ENCODE data around the gene SLC34A3. TPM values are rescaled to one million over a fixed set of nuclear protein-coding genes. Genes with fewer than 3 reads are reported as not detected.

The SLC34A3 gene
- total and polyA plus RNA-seq, 2 of the 8 experiments (the other 6 are each of a cell fraction or from before 2014, with no cell fraction given), result 0.08 TPM; not detected in 1

DNA sequence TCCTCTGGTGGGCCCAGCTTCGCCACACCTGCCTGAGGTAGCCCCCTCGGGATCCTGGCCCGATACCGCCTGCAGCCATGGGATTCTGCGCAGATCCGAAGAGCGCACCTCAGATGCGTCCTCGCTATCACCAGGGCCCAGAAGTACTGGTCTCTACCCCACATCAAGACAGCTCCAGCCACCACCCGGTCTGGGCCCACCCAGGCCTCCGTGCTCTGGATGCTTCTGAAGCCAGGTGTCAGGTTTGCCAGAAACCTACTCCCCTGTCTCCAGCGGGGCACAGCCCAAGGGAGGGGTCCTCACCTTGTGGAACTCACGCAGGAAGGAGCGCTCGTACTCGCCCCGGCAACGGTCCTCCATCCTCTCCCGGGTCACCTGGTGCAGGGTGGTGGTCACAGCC, 44.8 kb upstream of the SLC34A3 start:
- H3K23me2 ChIP-seq (ENCODE audit: low read depth, low read length), result peaks cover 8% of the 10 kb centered on the region; the same call in 1 of the 2 replicates
- no peak overlapping the region for H3K14ac ChIP-seq (ENCODE audit: insufficient read length)
- no peak overlapping the region for H3K27ac ChIP-seq (ENCODE audit: low read depth, low read length)
- H2BK120ac ChIP-seq (replicated peaks; ENCODE audit: low read depth, low read length), result no peak overlapping the region
- H2BK20ac ChIP-seq (ENCODE audit: low read length), result no peak overlapping the region
- POLR2A ChIA-PET (ENCODE audit: partially characterized antibody), result interaction anchor here (1.5 kb wide), 1 partner anchor 15 kb away, joined by 3 read pairs; the partner anchor contains the start of gene TPRN
- no peak overlapping the region for H2BK12ac ChIP-seq (ENCODE audit: low read depth, low read length)
- H4K91ac ChIP-seq (replicated peaks; ENCODE audit: insufficient read length, low read length), result no peak overlapping the region
- no peaks in the 10 kb centered on the region; a peak in 1 of 7 replicates for H3K27me3 ChIP-seq (replicated peaks in 1 of 4; ENCODE audit: control insufficient read depth in 3 of 4, extremely low read depth in 1 of 4, insufficient read depth in 3 of 4, low read length in 3 of 4)
- H2BK5ac ChIP-seq (ENCODE audit: low read depth, low read length), result no peak overlapping the region
- H3K79me1 ChIP-seq (ENCODE audit: low read depth, low read length), result peaks cover 5% of the 10 kb centered on the region
- peaks cover 4 to 30% of the 10 kb centered on the region in 2 experiments for H4K20me1 ChIP-seq (replicated peaks in 1 of 2; ENCODE audit: control insufficient read depth in 1 of 2, insufficient read depth in 2 of 2, low read length in 2 of 2)
- no peak overlapping the region for H3K4me3 ChIP-seq (ENCODE audit: extremely low read depth in 1 of 4, insufficient read depth in 2 of 4, low read depth in 3 of 4, low read length in 4 of 4)
- H4K5ac ChIP-seq (ENCODE audit: insufficient read length, low read depth, low read length), result no peak overlapping the region
- no peak overlapping the region for H3K18ac ChIP-seq (ENCODE audit: extremely low read depth, low read length)
- H2BK15ac ChIP-seq (ENCODE audit: low read length), result no peak overlapping the region
- H3K4me1 ChIP-seq (replicated peaks in 1 of 4; ENCODE audit: control insufficient read depth in 3 of 4, insufficient read depth in 4 of 4, low read length in 3 of 4), result peaks cover 0 to 17% (median 6%) of the 10 kb centered on the region in 4 experiments; a peak in 5 of 7 replicates
- H2AFZ ChIP-seq (ENCODE audit: low read length), result no peak overlapping the region
- FAIRE-seq (no peak), DNase-seq (ENCODE audit: low read depth in 1 of 2, low spot score in 2 of 2) (no peak)
- H3K4ac ChIP-seq (replicated peaks; ENCODE audit: insufficient read length, low read depth, low read length), result no peak overlapping the region
- WGBS, 2 experiments (ENCODE audit: extremely low coverage in 1 of 2, insufficient coverage in 1 of 2, insufficient read length in 1 of 2, insufficient replicate concordance in 2 of 2, low coverage in 1 of 2, low lambda C conversion rate in 2 of 2, missing lambda C conversion rate in 1 of 2), result 90% methylated on average over 19 of the region's 19 CpGs; no CpG with 5 or more reads in 1 of the 2 experiments
- no peak overlapping the region; the same call in 1 of the 2 replicates for H4K8ac ChIP-seq (ENCODE audit: extremely low read depth, insufficient read depth, low read length)
- no peak overlapping the region for H3K9ac ChIP-seq (replicated peaks in 1 of 4; ENCODE audit: extremely low read depth in 1 of 4, low read depth in 3 of 4, low read length in 3 of 4)
- H3K9me3 ChIP-seq (ENCODE audit: insufficient read depth in 2 of 2, low read depth in 1 of 2, low read length in 1 of 2), result no peaks in the 10 kb centered on the region
- no peak overlapping the region for H3K4me2 ChIP-seq (ENCODE audit: insufficient read depth in 1 of 2, low read depth in 2 of 2, low read length in 2 of 2)
- CTCF ChIA-PET (ENCODE audit: partially characterized antibody), result interaction anchor here (5.4 to 14.0 kb wide), 2 partner anchors 10 to 43 kb away, joined by 47 to 204 read pairs; partner anchors contain the start of genes CYSRT1, RNF208, RNF224 and SLC34A3
- peaks cover 0 to 30% of the 10 kb centered on the region in 2 experiments; a peak in 2 of 4 replicates for H3K79me2 ChIP-seq (ENCODE audit: control insufficient read depth in 1 of 2, insufficient read depth in 2 of 2, low read length in 2 of 2)
- H2AK5ac ChIP-seq (ENCODE audit: low read depth, low read length), result no peak overlapping the region
- peaks cover 3 to 28% (median 12%) of the 10 kb centered on the region in 4 experiments; a peak in 7 of 8 replicates for H3K36me3 ChIP-seq (ENCODE audit: control insufficient read depth in 2 of 4, insufficient read depth in 4 of 4, low read length in 3 of 4)
- no peak overlapping the region for H3K56ac ChIP-seq (replicated peaks; ENCODE audit: insufficient read length, low read depth, low read length)
- H3K23ac ChIP-seq (ENCODE audit: insufficient read length), result no peak overlapping the region
- TF ChIP-seq EZH2 (IDR thresholded peaks at IDR 0.05; ENCODE audit: low read depth, low read length, severe bottlenecking) (no peak), GTF2F1 (IDR thresholded peaks at IDR 0.05; ENCODE audit: borderline replicate concordance, low read depth, low read length) (no peak), BACH1 (IDR thresholded peaks at IDR 0.05; ENCODE audit: low read length) (no peak), TCF12 (IDR thresholded peaks at IDR 0.05; ENCODE audit: low read depth, low read length) (no peak), CBX5 (IDR thresholded peaks at IDR 0.05; ENCODE audit: low read depth, low read length) (no peak), HDAC6 (IDR thresholded peaks at IDR 0.05; ENCODE audit: low read depth, low read length) (no peak), BCL11A (IDR thresholded peaks at IDR 0.05; ENCODE audit: low read depth in 2 of 2, low read length in 2 of 2) (no peak), BRCA1 (IDR thresholded peaks at IDR 0.05; ENCODE audit: low read depth, low read length) (no peak), KDM5A (IDR thresholded peaks at IDR 0.05; ENCODE audit: low read length) (no peak), CEBPB (IDR thresholded peaks at IDR 0.05; ENCODE audit: low read depth, low read length) (no peak), POU5F1 (IDR thresholded peaks at IDR 0.05; ENCODE audit: low read depth, low read length) (no peak), TAF1 (IDR thresholded peaks at IDR 0.05; ENCODE audit: low read depth, low read length) (no peak)

All from H1 (cell line).